GM23338 (cell line): ENCODE data around the gene WNK1. TPM values are rescaled to one million over a fixed set of nuclear protein-coding genes. Genes with fewer than 3 reads are reported as not detected.

Experiments
- EZH2 ChIP-seq: fragments of 200-600 bp; sonication (generic); IDR thresholded peaks from one replicate; pipeline ENCODE4 v1.8.0; 2017; ENCODE audit warnings: antibody characterized with exemption, mild to moderate bottlenecking, low read depth; ENCODE audit not compliant: unreplicated experiment
- NANOG ChIP-seq: IDR thresholded peaks from 2 replicates; pipeline ENCODE4 v1.6.1; 2016; ENCODE audit warnings: antibody characterized with exemption, borderline replicate concordance
- POLR2AphosphoS5 ChIP-seq: IDR thresholded peaks from 2 replicates; pipeline ENCODE4 v1.6.1; 2016; ENCODE audit warnings: antibody characterized with exemption, low read depth
- ZNF114 ChIP-seq: fragments of 250-450 bp; sonication (Bioruptor Pico); IDR thresholded peaks from 2 replicates; pipeline ENCODE4 v1.5.0; 2020; ENCODE audit warnings: mild to moderate bottlenecking, moderate library complexity
- ZNF331 ChIP-seq: fragments of 250-450 bp; sonication (Bioruptor Pico); IDR thresholded peaks from 2 replicates; pipeline ENCODE4 v1.5.0; 2020; ENCODE audit warnings: low read depth, mild to moderate bottlenecking, moderate library complexity
- polyA plus RNA-seq: library from polyadenylated mRNA; unstranded; fragments of >200 nt; fragmentation: Nextera tagmentation; extraction: Ambion mirVana; gene quantifications from 2 replicates; pipeline ENCODE4 v1.2.1, GENCODE V29; 2016
- total RNA-seq: library from RNA; depleted of rRNA; stranded (reverse); fragments of >200 nt; shearing (Covaris generic); gene quantifications from 2 replicates; pipeline ENCODE4 v1.2.3, GENCODE V29; 2014
- TF ChIP-seq, protein P1 (sequence below): fragments of 250-450 bp; sonication (Bioruptor Pico); IDR thresholded peaks from 2 replicates; pipeline ENCODE4 v1.5.0; 2020; ENCODE audit warnings: mild to moderate bottlenecking, moderate library complexity
- TF ChIP-seq, protein P2 (sequence below): IDR thresholded peaks from one replicate; pipeline ENCODE4 v1.6.1; 2018; ENCODE audit warnings: antibody characterized with exemption; ENCODE audit not compliant: unreplicated experiment
- TF ChIP-seq, protein P3 (sequence below), 2 experiments: fragments of 200-600 bp in 1 of 2; sonication (generic) in 1 of 2; conservative IDR thresholded peaks; 2 replicates each; pipeline versions ENCODE4 v1.5.1 to v1.6.1; 2016 to 2017; ENCODE audit warnings: antibody characterized with exemption in 2 of 2, low read depth in 2 of 2, mild to moderate bottlenecking in 2 of 2, moderate library complexity in 1 of 2

WNK1 gene
- total and polyA plus RNA-seq, 2 experiments from 2014 or later, result 86.8 to 114 TPM

DNA sequence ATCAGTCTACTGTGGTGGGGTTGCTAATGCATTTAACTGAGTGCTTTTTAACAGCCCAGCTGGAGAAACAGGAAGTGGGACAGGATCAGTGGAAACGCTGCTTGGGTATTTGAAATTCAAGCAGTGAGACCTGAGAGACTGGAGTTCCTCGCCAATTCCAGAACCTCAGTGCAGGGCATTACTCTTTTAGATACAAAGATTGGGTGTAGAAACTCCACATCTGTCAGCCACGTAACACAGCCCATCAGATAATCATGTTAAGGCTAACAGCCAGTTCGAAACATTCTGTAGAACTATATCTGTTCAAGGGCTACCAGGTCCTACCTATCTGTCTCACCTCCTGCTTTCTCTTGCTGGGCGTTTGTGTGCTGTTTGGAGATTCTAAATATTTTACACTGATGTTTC is 151.6 kb downstream of the WNK1 start (continued):
- TF ChIP-seq, protein P1, sequence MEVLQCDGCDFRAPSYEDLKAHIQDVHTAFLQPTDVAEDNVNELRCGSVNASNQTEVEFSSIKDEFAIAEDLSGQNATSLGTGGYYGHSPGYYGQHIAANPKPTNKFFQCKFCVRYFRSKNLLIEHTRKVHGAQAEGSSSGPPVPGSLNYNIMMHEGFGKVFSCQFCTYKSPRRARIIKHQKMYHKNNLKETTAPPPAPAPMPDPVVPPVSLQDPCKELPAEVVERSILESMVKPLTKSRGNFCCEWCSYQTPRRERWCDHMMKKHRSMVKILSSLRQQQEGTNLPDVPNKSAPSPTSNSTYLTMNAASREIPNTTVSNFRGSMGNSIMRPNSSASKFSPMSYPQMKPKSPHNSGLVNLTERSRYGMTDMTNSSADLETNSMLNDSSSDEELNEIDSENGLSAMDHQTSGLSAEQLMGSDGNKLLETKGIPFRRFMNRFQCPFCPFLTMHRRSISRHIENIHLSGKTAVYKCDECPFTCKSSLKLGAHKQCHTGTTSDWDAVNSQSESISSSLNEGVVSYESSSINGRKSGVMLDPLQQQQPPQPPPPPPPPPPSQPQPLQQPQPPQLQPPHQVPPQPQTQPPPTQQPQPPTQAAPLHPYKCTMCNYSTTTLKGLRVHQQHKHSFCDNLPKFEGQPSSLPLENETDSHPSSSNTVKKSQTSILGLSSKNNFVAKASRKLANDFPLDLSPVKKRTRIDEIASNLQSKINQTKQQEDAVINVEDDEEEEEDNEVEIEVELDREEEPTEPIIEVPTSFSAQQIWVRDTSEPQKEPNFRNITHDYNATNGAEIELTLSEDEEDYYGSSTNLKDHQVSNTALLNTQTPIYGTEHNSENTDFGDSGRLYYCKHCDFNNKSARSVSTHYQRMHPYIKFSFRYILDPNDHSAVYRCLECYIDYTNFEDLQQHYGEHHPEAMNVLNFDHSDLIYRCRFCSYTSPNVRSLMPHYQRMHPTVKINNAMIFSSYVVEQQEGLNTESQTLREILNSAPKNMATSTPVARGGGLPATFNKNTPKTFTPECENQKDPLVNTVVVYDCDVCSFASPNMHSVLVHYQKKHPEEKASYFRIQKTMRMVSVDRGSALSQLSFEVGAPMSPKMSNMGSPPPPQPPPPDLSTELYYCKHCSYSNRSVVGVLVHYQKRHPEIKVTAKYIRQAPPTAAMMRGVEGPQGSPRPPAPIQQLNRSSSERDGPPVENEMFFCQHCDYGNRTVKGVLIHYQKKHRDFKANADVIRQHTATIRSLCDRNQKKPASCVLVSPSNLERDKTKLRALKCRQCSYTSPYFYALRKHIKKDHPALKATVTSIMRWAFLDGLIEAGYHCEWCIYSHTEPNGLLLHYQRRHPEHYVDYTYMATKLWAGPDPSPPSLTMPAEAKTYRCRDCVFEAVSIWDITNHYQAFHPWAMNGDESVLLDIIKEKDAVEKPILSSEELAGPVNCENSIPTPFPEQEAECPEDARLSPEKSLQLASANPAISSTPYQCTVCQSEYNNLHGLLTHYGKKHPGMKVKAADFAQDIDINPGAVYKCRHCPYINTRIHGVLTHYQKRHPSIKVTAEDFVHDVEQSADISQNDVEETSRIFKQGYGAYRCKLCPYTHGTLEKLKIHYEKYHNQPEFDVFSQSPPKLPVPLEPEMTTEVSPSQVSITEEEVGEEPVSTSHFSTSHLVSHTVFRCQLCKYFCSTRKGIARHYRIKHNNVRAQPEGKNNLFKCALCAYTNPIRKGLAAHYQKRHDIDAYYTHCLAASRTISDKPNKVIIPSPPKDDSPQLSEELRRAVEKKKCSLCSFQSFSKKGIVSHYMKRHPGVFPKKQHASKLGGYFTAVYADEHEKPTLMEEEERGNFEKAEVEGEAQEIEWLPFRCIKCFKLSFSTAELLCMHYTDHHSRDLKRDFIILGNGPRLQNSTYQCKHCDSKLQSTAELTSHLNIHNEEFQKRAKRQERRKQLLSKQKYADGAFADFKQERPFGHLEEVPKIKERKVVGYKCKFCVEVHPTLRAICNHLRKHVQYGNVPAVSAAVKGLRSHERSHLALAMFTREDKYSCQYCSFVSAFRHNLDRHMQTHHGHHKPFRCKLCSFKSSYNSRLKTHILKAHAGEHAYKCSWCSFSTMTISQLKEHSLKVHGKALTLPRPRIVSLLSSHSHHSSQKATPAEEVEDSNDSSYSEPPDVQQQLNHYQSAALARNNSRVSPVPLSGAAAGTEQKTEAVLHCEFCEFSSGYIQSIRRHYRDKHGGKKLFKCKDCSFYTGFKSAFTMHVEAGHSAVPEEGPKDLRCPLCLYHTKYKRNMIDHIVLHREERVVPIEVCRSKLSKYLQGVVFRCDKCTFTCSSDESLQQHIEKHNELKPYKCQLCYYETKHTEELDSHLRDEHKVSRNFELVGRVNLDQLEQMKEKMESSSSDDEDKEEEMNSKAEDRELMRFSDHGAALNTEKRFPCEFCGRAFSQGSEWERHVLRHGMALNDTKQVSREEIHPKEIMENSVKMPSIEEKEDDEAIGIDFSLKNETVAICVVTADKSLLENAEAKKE (CRISPR knock-in tag), result no peak
- TF ChIP-seq, protein P2, sequence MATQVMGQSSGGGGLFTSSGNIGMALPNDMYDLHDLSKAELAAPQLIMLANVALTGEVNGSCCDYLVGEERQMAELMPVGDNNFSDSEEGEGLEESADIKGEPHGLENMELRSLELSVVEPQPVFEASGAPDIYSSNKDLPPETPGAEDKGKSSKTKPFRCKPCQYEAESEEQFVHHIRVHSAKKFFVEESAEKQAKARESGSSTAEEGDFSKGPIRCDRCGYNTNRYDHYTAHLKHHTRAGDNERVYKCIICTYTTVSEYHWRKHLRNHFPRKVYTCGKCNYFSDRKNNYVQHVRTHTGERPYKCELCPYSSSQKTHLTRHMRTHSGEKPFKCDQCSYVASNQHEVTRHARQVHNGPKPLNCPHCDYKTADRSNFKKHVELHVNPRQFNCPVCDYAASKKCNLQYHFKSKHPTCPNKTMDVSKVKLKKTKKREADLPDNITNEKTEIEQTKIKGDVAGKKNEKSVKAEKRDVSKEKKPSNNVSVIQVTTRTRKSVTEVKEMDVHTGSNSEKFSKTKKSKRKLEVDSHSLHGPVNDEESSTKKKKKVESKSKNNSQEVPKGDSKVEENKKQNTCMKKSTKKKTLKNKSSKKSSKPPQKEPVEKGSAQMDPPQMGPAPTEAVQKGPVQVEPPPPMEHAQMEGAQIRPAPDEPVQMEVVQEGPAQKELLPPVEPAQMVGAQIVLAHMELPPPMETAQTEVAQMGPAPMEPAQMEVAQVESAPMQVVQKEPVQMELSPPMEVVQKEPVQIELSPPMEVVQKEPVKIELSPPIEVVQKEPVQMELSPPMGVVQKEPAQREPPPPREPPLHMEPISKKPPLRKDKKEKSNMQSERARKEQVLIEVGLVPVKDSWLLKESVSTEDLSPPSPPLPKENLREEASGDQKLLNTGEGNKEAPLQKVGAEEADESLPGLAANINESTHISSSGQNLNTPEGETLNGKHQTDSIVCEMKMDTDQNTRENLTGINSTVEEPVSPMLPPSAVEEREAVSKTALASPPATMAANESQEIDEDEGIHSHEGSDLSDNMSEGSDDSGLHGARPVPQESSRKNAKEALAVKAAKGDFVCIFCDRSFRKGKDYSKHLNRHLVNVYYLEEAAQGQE, result no peak
- TF ChIP-seq, protein P3, sequence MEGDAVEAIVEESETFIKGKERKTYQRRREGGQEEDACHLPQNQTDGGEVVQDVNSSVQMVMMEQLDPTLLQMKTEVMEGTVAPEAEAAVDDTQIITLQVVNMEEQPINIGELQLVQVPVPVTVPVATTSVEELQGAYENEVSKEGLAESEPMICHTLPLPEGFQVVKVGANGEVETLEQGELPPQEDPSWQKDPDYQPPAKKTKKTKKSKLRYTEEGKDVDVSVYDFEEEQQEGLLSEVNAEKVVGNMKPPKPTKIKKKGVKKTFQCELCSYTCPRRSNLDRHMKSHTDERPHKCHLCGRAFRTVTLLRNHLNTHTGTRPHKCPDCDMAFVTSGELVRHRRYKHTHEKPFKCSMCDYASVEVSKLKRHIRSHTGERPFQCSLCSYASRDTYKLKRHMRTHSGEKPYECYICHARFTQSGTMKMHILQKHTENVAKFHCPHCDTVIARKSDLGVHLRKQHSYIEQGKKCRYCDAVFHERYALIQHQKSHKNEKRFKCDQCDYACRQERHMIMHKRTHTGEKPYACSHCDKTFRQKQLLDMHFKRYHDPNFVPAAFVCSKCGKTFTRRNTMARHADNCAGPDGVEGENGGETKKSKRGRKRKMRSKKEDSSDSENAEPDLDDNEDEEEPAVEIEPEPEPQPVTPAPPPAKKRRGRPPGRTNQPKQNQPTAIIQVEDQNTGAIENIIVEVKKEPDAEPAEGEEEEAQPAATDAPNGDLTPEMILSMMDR (conservative IDR thresholded peaks at IDR 0.05; ENCODE audit: low read depth in 2 of 2), result no peak
- no peak for TF ChIP-seq ZNF114 (CRISPR knock-in tag)
- TF ChIP-seq NANOG, result no peak
- TF ChIP-seq POLR2AphosphoS5, result no peak
- no peak for TF ChIP-seq EZH2
- no peak for TF ChIP-seq ZNF331
